ENCODE results near the gene USP43. TPM values are rescaled to one million over a fixed set of nuclear protein-coding genes. Genes with fewer than 3 reads are reported as not detected.

USP43 gene
- total RNA-seq, 1 donor from 2014 or later, result 0.12 TPM

DNA sequence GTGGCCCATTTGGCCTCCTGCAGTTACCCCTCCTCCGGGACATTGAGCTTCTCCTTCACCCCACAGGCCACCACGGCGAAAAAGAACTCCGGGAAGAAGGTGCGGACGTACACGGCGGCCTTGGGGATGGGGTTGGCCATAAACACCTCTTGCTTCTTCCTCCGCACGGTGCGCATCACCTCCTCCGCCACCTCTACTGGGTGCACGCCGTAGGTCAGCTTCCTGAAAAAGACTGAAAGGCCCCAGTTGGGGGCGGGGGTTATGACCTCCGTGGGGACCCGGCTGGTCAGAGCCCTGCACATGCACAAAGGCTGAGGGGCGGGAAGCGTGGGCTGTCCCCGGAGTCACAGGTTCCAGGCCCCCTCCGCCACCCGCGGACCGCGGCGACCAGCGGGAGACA is 126.1 kb downstream of the USP43 start:
- intact Hi-C loops (cut with micrococcal nuclease), result no loop called here

DNA sequence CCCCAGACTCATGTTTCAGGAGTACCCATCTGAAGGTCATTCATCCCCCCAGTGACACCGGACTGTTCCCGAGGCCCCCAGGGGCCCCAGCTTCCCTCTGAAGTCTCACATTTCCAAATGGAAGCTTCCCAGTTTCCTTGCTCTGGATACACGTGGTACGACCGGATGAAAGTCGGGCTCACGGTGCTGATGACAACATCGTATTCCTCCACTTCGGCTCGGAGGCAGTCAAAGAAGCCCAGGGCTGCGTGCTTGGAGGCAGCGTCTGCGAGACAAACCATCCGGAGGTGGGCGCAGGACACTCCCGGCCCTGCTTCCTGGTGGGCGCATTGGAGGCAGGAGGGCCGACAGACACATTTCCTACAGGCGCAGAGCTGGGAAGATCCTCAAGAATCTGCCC is 127.3 kb downstream of the USP43 start:
- intact Hi-C loops (cut with micrococcal nuclease), result no loop called here

DNA sequence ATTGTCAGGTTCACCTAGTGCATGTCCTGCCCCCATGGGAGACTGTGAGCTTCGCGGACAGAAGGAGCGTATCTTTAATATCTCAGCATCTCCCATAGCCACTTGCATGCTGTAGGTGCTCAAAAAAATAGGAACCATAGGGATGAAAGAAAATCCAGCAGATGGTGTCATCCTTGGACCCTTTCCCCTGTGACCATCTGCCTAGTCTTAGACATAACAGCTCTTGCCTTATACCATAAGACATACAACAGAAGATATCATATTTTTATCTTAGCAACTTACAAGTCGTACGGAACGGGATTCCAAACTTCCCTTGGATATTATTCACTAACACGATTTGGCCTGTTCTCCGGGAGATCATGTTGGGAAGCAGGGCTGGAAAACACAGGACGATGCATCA is 131.6 kb downstream of the USP43 start:
- intact Hi-C loops (cut with micrococcal nuclease), result no loop called here

Other genes starting within 250 kb of the USP43 start
- gene STX8, start 69.7 kb upstream of the USP43 start, total RNA-seq, result 68.2 and 76.4 TPM in 2 replicates
- not detected in 2 replicates for gene CFAP52, start 68.9 kb upstream of the USP43 start, total RNA-seq
- gene DHRS7C, start 146.1 kb downstream of the USP43 start, total RNA-seq, result not detected in 2 replicates
- gene GSG1L2, start 176.6 kb downstream of the USP43 start, total RNA-seq, result not detected in 2 replicates
- not detected in 2 replicates for gene GLP2R, start 180.4 kb downstream of the USP43 start, total RNA-seq